Measurements from ENCODE around the gene SAP30BP. TPM values are rescaled to one million over a fixed set of nuclear protein-coding genes. Genes with fewer than 3 reads are reported as not detected.

SAP30BP gene
- total and polyA plus RNA-seq, 2 experiments from 2014 or later: 44.9 to 97.9 TPM

GRCh38 chr17:75650874-75651273 is 16.3 kb upstream of the SAP30BP start:
- no peaks in the 10 kb centered on the region; the same call in 2 of the 3 replicates for H3K4me1 Mint-ChIP-seq
- no peaks in the 10 kb centered on the region; the same call in 1 of the 2 replicates for H3K4me1 ChIP-seq (ENCODE audit: insufficient read depth)
- H3F3A ChIP-seq (replicated peaks; ENCODE audit: low read depth): 0 out of 2 replicates have a peak, but pooled peaks cover 3% of the 10 kb centered on the region
- H3K27ac ChIP-seq (ENCODE audit: low read depth): no peak overlapping the region
- H3K4me3 Mint-ChIP-seq: no peak overlapping the region
- no peaks in the 10 kb centered on the region; the same call in 1 of the 2 replicates for H3K36me3 ChIP-seq (ENCODE audit: insufficient read depth)
- no peak overlapping the region for H3K4me3 ChIP-seq
- DNase-seq (ENCODE audit: low spot score) (no peak), ATAC-seq (no peak)
- H3K9me2 ChIP-seq (ENCODE audit: insufficient read depth): no peaks in the 10 kb centered on the region
- TF ChIP-seq STAT1 (IDR thresholded peaks at IDR 0.05; ENCODE audit: unreplicated experiment) (no peak), EZH2phosphoT487 (IDR thresholded peaks at IDR 0.05; ENCODE audit: unreplicated experiment) (no peak)
- peaks cover 36% of the 10 kb centered on the region for H3K36me3 Mint-ChIP-seq (ENCODE audit: low read depth)
- H4K20me1 ChIP-seq (replicated peaks; ENCODE audit: insufficient read depth): no peaks in the 10 kb centered on the region
- no peaks in the 10 kb centered on the region for H3K27me3 Mint-ChIP-seq (ENCODE audit: insufficient read depth, low read depth, poor library complexity)
- no peak overlapping the region for H3K4me2 ChIP-seq
- H3K27ac Mint-ChIP-seq: no peak overlapping the region
- no peak overlapping the region for H2AFZ ChIP-seq
- no peaks in the 10 kb centered on the region for H3K27me3 ChIP-seq (ENCODE audit: insufficient read depth)
- no peaks in the 10 kb centered on the region for H3K79me2 ChIP-seq (replicated peaks; ENCODE audit: insufficient read depth)
- H3K9me3 Mint-ChIP-seq: no peaks in the 10 kb centered on the region

DNA sequence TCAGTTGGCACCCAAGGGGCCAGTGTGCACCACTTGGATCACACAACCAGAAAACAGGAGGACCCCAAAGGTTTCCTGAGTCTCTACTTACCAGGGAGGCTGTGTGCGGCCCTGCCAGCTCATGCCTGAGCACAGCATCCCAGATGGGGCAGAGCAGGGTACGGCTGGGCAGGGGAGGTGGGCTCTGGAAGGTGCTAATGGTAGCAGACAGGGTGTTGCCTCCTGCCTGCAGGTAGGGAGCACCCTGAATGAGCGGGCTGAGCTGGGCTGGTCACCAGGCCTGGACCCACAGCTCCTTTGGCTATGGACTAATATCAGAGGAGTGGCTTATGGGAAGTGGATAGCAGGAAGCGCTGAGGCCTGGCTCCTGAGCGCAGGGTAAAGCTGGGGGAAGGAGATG is 14.8 kb upstream of the SAP30BP start:
- H3K9me3 Mint-ChIP-seq: no peaks in the 10 kb centered on the region
- Histone ChIP-seq H3F3A (replicated peaks; ENCODE audit: low read depth) (0 out of 2 replicates have a peak, but pooled peaks cover 3% of the 10 kb centered on the region), H3K27ac (ENCODE audit: low read depth) (no peak overlapping the region), H3K4me2 (no peak overlapping the region), H2AFZ (no peak overlapping the region), H3K27me3 (ENCODE audit: insufficient read depth) (no peaks in the 10 kb centered on the region), H3K4me1 (ENCODE audit: insufficient read depth) (no peaks in the 10 kb centered on the region; the same call in 1 of the 2 replicates), H4K20me1 (replicated peaks; ENCODE audit: insufficient read depth) (no peaks in the 10 kb centered on the region), H3K4me3 (no peak overlapping the region), H3K36me3 (ENCODE audit: insufficient read depth) (no peaks in the 10 kb centered on the region; the same call in 1 of the 2 replicates), H3K79me2 (replicated peaks; ENCODE audit: insufficient read depth) (no peaks in the 10 kb centered on the region), H3K9me2 (ENCODE audit: insufficient read depth) (no peaks in the 10 kb centered on the region)
- no peak overlapping the region for H3K4me3 Mint-ChIP-seq
- H3K27ac Mint-ChIP-seq: no peak overlapping the region
- H3K4me1 Mint-ChIP-seq: no peaks in the 10 kb centered on the region; the same call in 2 of the 3 replicates
- no peak for DNase-seq (ENCODE audit: low spot score)
- H3K36me3 Mint-ChIP-seq (ENCODE audit: low read depth): peaks cover 47% of the 10 kb centered on the region
- H3K27me3 Mint-ChIP-seq (ENCODE audit: insufficient read depth, low read depth, poor library complexity): no peaks in the 10 kb centered on the region
- TF ChIP-seq STAT1 (IDR thresholded peaks at IDR 0.05; ENCODE audit: unreplicated experiment): no peak
- TF ChIP-seq POLR2AphosphoS5 (IDR thresholded peaks at IDR 0.05; ENCODE audit: low read depth): no peak
- no peak for TF ChIP-seq EZH2phosphoT487 (IDR thresholded peaks at IDR 0.05; ENCODE audit: unreplicated experiment)
- no peak for TF ChIP-seq REST (IDR thresholded peaks at IDR 0.05; ENCODE audit: unreplicated experiment)
- TF ChIP-seq JUNB (IDR thresholded peaks at IDR 0.05; ENCODE audit: unreplicated experiment): no peak
- TF ChIP-seq CTCF (conservative IDR thresholded peaks at IDR 0.05; ENCODE audit: low read depth in 2 of 2): no peak
- TF ChIP-seq NANOG (IDR thresholded peaks at IDR 0.05; ENCODE audit: borderline replicate concordance): no peak
- no peak for TF ChIP-seq CREB1 (CRISPR knock-in tag; IDR thresholded peaks at IDR 0.05; ENCODE audit: low read depth)
- TF ChIP-seq EZH2 (IDR thresholded peaks at IDR 0.05; ENCODE audit: low read depth, unreplicated experiment): no peak
- TF ChIP-seq ZNF331 (CRISPR knock-in tag; IDR thresholded peaks at IDR 0.05; ENCODE audit: low read depth): no peak
- ATAC-seq: no peak

Data from GM23338 (cell line).